ENCODE data around the gene PFN4. TPM values are rescaled to one million over a fixed set of nuclear protein-coding genes. Genes with fewer than 3 reads are reported as not detected.
A peak's percentile ranks its signal among the peaks of the same experiment; 100 is the strongest.

Gene PFN4
- total RNA-seq, 2 donors from 2014 or later = 0.73 TPM; not detected in 1

DNA sequence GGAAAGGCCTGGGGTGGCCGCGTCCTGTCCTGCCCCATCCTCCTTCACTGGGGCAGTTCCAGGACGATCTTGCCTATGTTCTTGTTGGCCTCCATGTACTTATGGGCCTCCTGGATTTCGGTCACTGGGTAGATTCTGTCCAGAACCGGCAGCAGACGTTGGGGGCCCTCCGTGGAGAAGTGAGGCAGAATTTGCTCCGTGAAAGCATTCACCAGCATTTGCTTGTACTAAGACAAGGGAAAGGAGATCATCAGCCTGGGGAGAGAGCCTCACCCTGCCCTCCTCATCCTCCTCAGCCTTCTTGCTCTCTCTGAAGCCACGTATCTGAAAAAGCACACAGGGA is 45.6 kb downstream of the PFN4 start:
- no peaks in the 10 kb centered on the region for H3K9me3 ChIP-seq (ENCODE audit: control insufficient read depth, low read length)
- no peak for DNase-seq
- TF ChIP-seq, protein P1, sequence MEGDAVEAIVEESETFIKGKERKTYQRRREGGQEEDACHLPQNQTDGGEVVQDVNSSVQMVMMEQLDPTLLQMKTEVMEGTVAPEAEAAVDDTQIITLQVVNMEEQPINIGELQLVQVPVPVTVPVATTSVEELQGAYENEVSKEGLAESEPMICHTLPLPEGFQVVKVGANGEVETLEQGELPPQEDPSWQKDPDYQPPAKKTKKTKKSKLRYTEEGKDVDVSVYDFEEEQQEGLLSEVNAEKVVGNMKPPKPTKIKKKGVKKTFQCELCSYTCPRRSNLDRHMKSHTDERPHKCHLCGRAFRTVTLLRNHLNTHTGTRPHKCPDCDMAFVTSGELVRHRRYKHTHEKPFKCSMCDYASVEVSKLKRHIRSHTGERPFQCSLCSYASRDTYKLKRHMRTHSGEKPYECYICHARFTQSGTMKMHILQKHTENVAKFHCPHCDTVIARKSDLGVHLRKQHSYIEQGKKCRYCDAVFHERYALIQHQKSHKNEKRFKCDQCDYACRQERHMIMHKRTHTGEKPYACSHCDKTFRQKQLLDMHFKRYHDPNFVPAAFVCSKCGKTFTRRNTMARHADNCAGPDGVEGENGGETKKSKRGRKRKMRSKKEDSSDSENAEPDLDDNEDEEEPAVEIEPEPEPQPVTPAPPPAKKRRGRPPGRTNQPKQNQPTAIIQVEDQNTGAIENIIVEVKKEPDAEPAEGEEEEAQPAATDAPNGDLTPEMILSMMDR (conservative IDR thresholded peaks at IDR 0.05) = no peak
- peak overlapping the region; percentile 92 for H3K4me3 ChIP-seq (ENCODE audit: low read length)
- no peak overlapping the region for H3K9ac ChIP-seq (ENCODE audit: extremely low read depth, low read length, poor library complexity, severe bottlenecking)
- H3K4me1 Mint-ChIP-seq = peaks cover 14% of the 10 kb centered on the region
- peaks cover 34% of the 10 kb centered on the region for H3K36me3 ChIP-seq (ENCODE audit: control insufficient read depth, insufficient read depth, low read length)
- H3K4me1 ChIP-seq (ENCODE audit: control insufficient read depth, insufficient read depth, low read length) = no peaks in the 10 kb centered on the region
- peak overlapping the region; percentile 82 for H3K27ac Mint-ChIP-seq
- H3K9me3 Mint-ChIP-seq = no peaks in the 10 kb centered on the region
- peaks cover 24% of the 10 kb centered on the region for H3K36me3 Mint-ChIP-seq (ENCODE audit: low read depth)
- peak overlapping the region; percentile 89 for H3K4me3 Mint-ChIP-seq
- H3K27me3 ChIP-seq (ENCODE audit: control insufficient read depth, insufficient read depth, low read length, poor library complexity, severe bottlenecking) = no peaks in the 10 kb centered on the region
- no peak overlapping the region for H3K27ac ChIP-seq (ENCODE audit: low read depth, low read length)
- no peaks in the 10 kb centered on the region for H3K27me3 Mint-ChIP-seq (ENCODE audit: insufficient read depth)
- 47 to 73% methylated on average over 6 to 9 of the region's 9 CpGs for WGBS, 2 experiments (ENCODE audit: insufficient coverage in 1 of 2, insufficient read length in 1 of 2)

DNA sequence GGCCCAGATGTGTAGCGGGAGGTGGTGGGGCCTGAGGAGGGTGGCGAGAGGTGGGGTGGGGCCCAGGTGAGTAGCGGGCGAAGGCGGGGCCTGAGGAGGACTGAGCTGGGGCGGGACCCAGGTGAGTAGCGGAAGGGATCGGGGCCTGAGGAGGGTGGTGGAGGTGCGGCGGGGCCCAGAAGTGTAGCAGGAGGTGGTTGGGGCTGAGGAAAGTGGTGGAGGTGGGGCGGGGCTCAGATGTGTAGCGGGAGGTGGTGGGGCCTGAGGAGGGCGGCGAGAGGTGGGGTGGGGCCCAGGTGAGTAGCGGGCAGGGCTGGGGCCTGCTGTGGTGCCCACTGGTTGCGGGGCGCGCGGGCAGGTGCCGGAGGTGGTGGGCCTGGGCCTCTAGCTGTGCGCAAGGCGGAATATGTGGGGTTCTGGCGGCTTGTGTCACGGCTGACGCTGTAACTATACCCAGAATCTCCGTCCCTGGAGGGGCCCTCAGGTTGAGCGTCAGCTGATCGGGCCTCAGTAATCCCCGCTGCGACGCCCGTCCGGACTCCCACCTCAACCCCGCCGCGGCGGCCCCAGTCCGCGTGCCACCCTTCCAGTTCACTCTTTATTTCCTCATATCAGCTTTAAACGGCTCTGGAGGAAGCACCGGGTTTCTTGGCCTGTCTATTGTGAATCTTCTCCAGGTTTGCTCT is 46.1 kb downstream of the PFN4 start:
- H3K36me3 ChIP-seq (ENCODE audit: control insufficient read depth, insufficient read depth, low read length) = peaks cover 33% of the 10 kb centered on the region
- Mint-ChIP-seq H3K9me3 (no peaks in the 10 kb centered on the region), H3K4me1 (peaks cover 14% of the 10 kb centered on the region), H3K27me3 (ENCODE audit: insufficient read depth) (no peaks in the 10 kb centered on the region), H3K27ac (peak overlapping the region; percentile 82), H3K4me3 (peak overlapping the region; percentile 89), H3K36me3 (ENCODE audit: low read depth) (peaks cover 23% of the 10 kb centered on the region)
- no peaks in the 10 kb centered on the region for H3K9me3 ChIP-seq (ENCODE audit: control insufficient read depth, low read length)
- no peaks in the 10 kb centered on the region for H3K4me1 ChIP-seq (ENCODE audit: control insufficient read depth, insufficient read depth, low read length)
- peak overlapping the region; percentile 92 for H3K4me3 ChIP-seq (ENCODE audit: low read length)
- TF ChIP-seq, protein P1 (conservative IDR thresholded peaks at IDR 0.05) = no peak
- no peak for DNase-seq
- no peak overlapping the region for H3K9ac ChIP-seq (ENCODE audit: extremely low read depth, low read length, poor library complexity, severe bottlenecking)
- H3K27me3 ChIP-seq (ENCODE audit: control insufficient read depth, insufficient read depth, low read length, poor library complexity, severe bottlenecking) = no peaks in the 10 kb centered on the region
- peak overlapping the region; percentile 25 for H3K27ac ChIP-seq (ENCODE audit: low read depth, low read length)
- WGBS, 2 experiments (ENCODE audit: insufficient coverage in 1 of 2, insufficient read length in 1 of 2) = 13 to 57% methylated on average over 11 to 41 of the region's 41 CpGs

DNA sequence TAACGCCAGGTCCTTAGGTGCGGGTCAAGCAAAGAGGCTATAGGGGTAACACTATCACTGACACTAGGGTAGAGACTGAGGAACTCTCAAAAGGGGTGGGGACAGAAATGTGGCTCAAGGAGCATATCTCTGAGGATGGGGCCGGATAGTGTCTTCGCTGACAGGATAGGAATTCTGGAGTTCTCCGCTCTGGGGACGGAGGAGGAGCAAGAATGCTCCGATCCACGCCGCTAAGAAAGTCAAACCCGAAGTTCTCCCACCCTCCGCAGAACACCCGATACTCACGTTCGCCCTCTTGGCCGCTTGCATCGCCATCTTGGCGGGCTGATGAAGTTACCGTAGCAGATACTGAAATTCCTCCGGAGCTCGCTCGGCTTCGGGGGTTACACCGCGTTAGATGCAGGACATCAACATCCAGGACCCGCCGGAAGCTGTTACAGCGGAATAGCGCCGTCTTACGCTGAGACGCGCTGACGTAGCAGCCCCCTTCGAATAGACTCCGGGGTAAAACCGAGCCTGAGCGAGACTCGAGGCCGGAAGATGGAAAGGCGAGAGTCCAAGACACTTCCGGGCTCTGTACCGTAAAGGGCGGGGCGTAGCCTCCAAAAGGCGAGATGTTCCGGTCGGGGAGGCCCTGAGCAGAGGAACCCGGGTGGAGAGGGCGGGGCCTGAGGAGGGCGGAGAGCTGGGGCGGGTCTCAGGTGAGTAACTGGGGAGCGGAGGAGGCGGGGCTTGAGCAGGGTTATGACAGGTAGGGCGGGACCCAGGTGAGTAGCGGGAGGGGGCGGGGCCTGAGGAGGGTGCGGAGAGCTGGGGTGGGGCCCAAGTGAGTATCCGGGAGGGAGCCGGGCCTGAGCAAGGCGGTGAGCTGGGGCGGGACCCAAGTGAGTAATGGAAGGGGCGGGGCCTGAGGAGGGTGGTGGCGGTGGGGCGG is 47.0 kb downstream of the PFN4 start, which contains the start of gene SF3B6:
TSS of gene SF3B6 (minus strand) at position 412 of the 934 bp plus-strand sequence. CDS start at position 315, 97 bp downstream.
- no peaks in the 10 kb centered on the region for H3K27me3 ChIP-seq (ENCODE audit: control insufficient read depth, insufficient read depth, low read length, poor library complexity, severe bottlenecking)
- Mint-ChIP-seq H3K27me3 (ENCODE audit: insufficient read depth) (no peaks in the 10 kb centered on the region), H3K36me3 (ENCODE audit: low read depth) (peaks cover 21% of the 10 kb centered on the region), H3K9me3 (no peaks in the 10 kb centered on the region), H3K4me3 (peak within 1 kb of the TSS; percentile 89), H3K27ac (peak within 1 kb of the TSS; percentile 97), H3K4me1 (peaks cover 14% of the 10 kb centered on the region)
- WGBS, 2 experiments (ENCODE audit: insufficient coverage in 1 of 2, insufficient read length in 1 of 2) = 0 to 1% methylated on average over 26 to 64 of the region's 64 CpGs
- H3K36me3 ChIP-seq (ENCODE audit: control insufficient read depth, insufficient read depth, low read length) = peaks cover 28% of the 10 kb centered on the region
- H3K4me1 ChIP-seq (ENCODE audit: control insufficient read depth, insufficient read depth, low read length) = no peaks in the 10 kb centered on the region
- peak within 1 kb of the TSS; percentile 56 for H3K9ac ChIP-seq (ENCODE audit: extremely low read depth, low read length, poor library complexity, severe bottlenecking)
- H3K27ac ChIP-seq (ENCODE audit: low read depth, low read length) = peak within 1 kb of the TSS; percentile 27
- TF ChIP-seq, protein P1 (conservative IDR thresholded peaks at IDR 0.05) = no peak
- H3K9me3 ChIP-seq (ENCODE audit: control insufficient read depth, low read length) = no peaks in the 10 kb centered on the region
- DNase-seq = peak; percentile 100
- peak within 1 kb of the TSS; percentile 92 for H3K4me3 ChIP-seq (ENCODE audit: low read length)

All from endodermal cell (in vitro differentiated cells).